ENCODE data around the gene PPP3CA.

- TF ChIP-seq CTCF (optimal IDR thresholded peaks at IDR 0.05 in 1 of 3, IDR thresholded peaks at IDR 0.05 in 1 of 3, conservative IDR thresholded peaks at IDR 0.05 in 1 of 3; ENCODE audit: extremely low read depth in 1 of 3, insufficient read depth in 2 of 3, low read length in 3 of 3): no peak
- TF ChIP-seq EZH2 (IDR thresholded peaks at IDR 0.05; ENCODE audit: low read length): no peak
Observed at GRCh38 chr4:101114936-101115372, 232.4 kb downstream of the PPP3CA start.
